HepG2 (cell line): ENCODE data around the gene ZNF394. TPM values are rescaled to one million over a fixed set of nuclear protein-coding genes. Genes with fewer than 3 reads are reported as not detected.

Experiments used
- ATF7-NPFF ChIP-seq: sonication (generic); formaldehyde crosslinking; IDR thresholded peaks from 2 replicates; pipeline ENCODE4 v1.8.1; 2023; ENCODE audit warnings: mild to moderate bottlenecking, low read depth, missing genetic modification reagents, moderate library complexity
- ATRX ChIP-seq: sonication (generic); formaldehyde crosslinking; IDR thresholded peaks from 2 replicates; pipeline ENCODE4 v1.4.0; 2020; ENCODE audit warnings: missing genetic modification reagents, borderline replicate concordance
- DNMT1 ChIP-seq: sonication (generic); formaldehyde crosslinking; IDR thresholded peaks from 2 replicates; pipeline ENCODE4 v1.5.1; 2020; ENCODE audit warnings: mild to moderate bottlenecking, missing genetic modification reagents
- E2F5 ChIP-seq: sonication (generic); formaldehyde crosslinking; conservative IDR thresholded peaks from 2 replicates; pipeline ENCODE4 v1.4.0; 2020; ENCODE audit warnings: missing genetic modification reagents
- EHMT2 ChIP-seq: fragments of 200-600 bp; sonication (generic); IDR thresholded peaks from 2 replicates; pipeline ENCODE4 v1.7.0; 2017; ENCODE audit warnings: antibody characterized with exemption, low read depth, low read length, borderline replicate concordance
- GTF2F1 ChIP-seq: fragments of 150-350 bp; IDR thresholded peaks from 2 replicates; pipeline ENCODE4 v1.6.1; 2014; ENCODE audit warnings: low read length
- HIVEP1 ChIP-seq: sonication (generic); formaldehyde crosslinking; IDR thresholded peaks from 2 replicates; pipeline ENCODE4 v1.4.0; 2020; ENCODE audit warnings: mild to moderate bottlenecking, missing genetic modification reagents
- HNF1A ChIP-seq, 2 experiments: sonication (generic) in 1 of 2; formaldehyde crosslinking in 1 of 2; IDR thresholded peaks; 2 replicates each; pipeline versions ENCODE4 v1.4.0 to v1.6.1; 2016 to 2020; ENCODE audit warnings: borderline replicate concordance in 1 of 2, low read depth in 1 of 2, mild to moderate bottlenecking in 1 of 2, missing genetic modification reagents in 1 of 2
- HOXA7 ChIP-seq: sonication (generic); formaldehyde crosslinking; IDR thresholded peaks from 2 replicates; pipeline ENCODE4 v1.8.1; 2022; ENCODE audit warnings: mild to moderate bottlenecking, missing genetic modification reagents, moderate library complexity
- MED13 ChIP-seq: sonication (generic); formaldehyde crosslinking; IDR thresholded peaks from 2 replicates; pipeline ENCODE4 v1.5.0; 2020; ENCODE audit warnings: missing genetic modification reagents
- MTA3 ChIP-seq: sonication (generic); formaldehyde crosslinking; IDR thresholded peaks from 2 replicates; pipeline ENCODE4 v1.4.0; 2020; ENCODE audit warnings: missing genetic modification reagents
- PCBP1 ChIP-seq: fragments of 200-400 bp; formaldehyde crosslinking; IDR thresholded peaks from 2 replicates; pipeline ENCODE4 v1.6.1; 2017; ENCODE audit warnings: mild to moderate bottlenecking, low read depth, low read length, borderline replicate concordance
- RELA ChIP-seq: sonication (generic); formaldehyde crosslinking; IDR thresholded peaks from 2 replicates; pipeline ENCODE4 v1.4.0; 2020; ENCODE audit warnings: missing genetic modification reagents
- TERF1 ChIP-seq: sonication (generic); formaldehyde crosslinking; IDR thresholded peaks from 2 replicates; pipeline ENCODE4 v1.8.0; 2022; ENCODE audit warnings: mild to moderate bottlenecking, missing genetic modification reagents, moderate library complexity
- THAP11 ChIP-seq: IDR thresholded peaks from 2 replicates; pipeline ENCODE4 v1.6.1; 2016; ENCODE audit warnings: missing biosample characterization, missing genetic modification reagents
- TP53 ChIP-seq: sonication (generic); formaldehyde crosslinking; conservative IDR thresholded peaks from 2 replicates; pipeline ENCODE4 v1.4.0; 2020; ENCODE audit warnings: missing genetic modification reagents
- YEATS4 ChIP-seq: sonication (generic); formaldehyde crosslinking; IDR thresholded peaks from 2 replicates; pipeline ENCODE4 v1.4.0; 2020; ENCODE audit warnings: missing genetic modification reagents, borderline replicate concordance
- ZBTB46 ChIP-seq: sonication (generic); formaldehyde crosslinking; IDR thresholded peaks from 2 replicates; pipeline ENCODE4 v1.4.0; 2020; ENCODE audit warnings: mild to moderate bottlenecking, missing genetic modification reagents, borderline replicate concordance
- ZNF235 ChIP-seq: sonication (generic); formaldehyde crosslinking; IDR thresholded peaks from 2 replicates; pipeline ENCODE4 v1.8.1; 2023; ENCODE audit warnings: mild to moderate bottlenecking, missing genetic modification reagents, borderline replicate concordance
- ZNF501 ChIP-seq: sonication (generic); formaldehyde crosslinking; IDR thresholded peaks from 2 replicates; pipeline ENCODE4 v1.5.1; 2020; ENCODE audit warnings: mild to moderate bottlenecking, moderate library complexity, missing genetic modification reagents
- ZNF678 ChIP-seq: sonication (generic); formaldehyde crosslinking; IDR thresholded peaks from 2 replicates; pipeline ENCODE4 v1.4.0; 2020; ENCODE audit warnings: mild to moderate bottlenecking, missing genetic modification reagents
- polyA plus RNA-seq, 8 experiments: library from polyadenylated mRNA; depleted of rRNA in 3 of 8; stranded (reverse) in 7 of 8; unstranded in 1 of 8; fragments of >200 nt; fragmentation: Illumina TruSeq in 4 of 8; extraction: Trizol in 4 of 8; gene quantifications; 2 replicates each; pipeline versions ENCODE4 v1.2.1 to v1.2.3, GENCODE V29; 2011 to 2016; ENCODE audit warnings: low read depth in 4 of 8, missing spikeins in 1 of 8, mixed read lengths in 1 of 8; ENCODE audit not compliant: insufficient read depth in 1 of 8
- total RNA-seq, 5 experiments: library from RNA; depleted of rRNA; stranded (reverse); fragments of >200 nt; fragmentation: Illumina TruSeq; extraction: Trizol; gene quantifications; 2 replicates each; pipeline ENCODE4 v1.2.3, GENCODE V29; 2016; ENCODE audit warnings: low read depth in 1 of 5

The ZNF394 gene
- total and polyA plus RNA-seq, 2 of the 13 experiments (the other 11 are each of a cell fraction or from before 2014, with no cell fraction given): 7.8 to 19.6 TPM

GRCh38 chr7:99504603-99505323 is 4.7 kb upstream of the ZNF394 start, which contains the start of gene ZKSCAN5 (continued):
- 0 out of 2 replicates have a peak, but pooled peaks have one; percentile 20 for TF ChIP-seq MED13 (CRISPR knock-in tag)
- no peak for TF ChIP-seq ATRX (CRISPR knock-in tag)
- peak; percentile 15; the same call in 1 of the 2 replicates for TF ChIP-seq HNF1A (IDR thresholded peaks at IDR 0.05; ENCODE audit: low read depth)
- TF ChIP-seq HNF1A (CRISPR knock-in tag; IDR thresholded peaks at IDR 0.05; ENCODE audit: borderline replicate concordance): no peak; the same call in 1 of the 2 replicates
- TF ChIP-seq TERF1 (CRISPR knock-in tag): no peak
- no peak for TF ChIP-seq TP53 (CRISPR knock-in tag)
- TF ChIP-seq E2F5 (CRISPR knock-in tag): no peak
- TF ChIP-seq HIVEP1 (CRISPR knock-in tag): 0 out of 2 replicates have a peak, but pooled peaks have one; percentile 3
- TF ChIP-seq GTF2F1: no peak
- TF ChIP-seq PCBP1: peak; percentile 94
- TF ChIP-seq ZNF678 (CRISPR knock-in tag): no peak
- no peak for TF ChIP-seq DNMT1
- no peak for TF ChIP-seq RELA
- TF ChIP-seq ZNF501 (CRISPR knock-in tag): peak; percentile 71
- TF ChIP-seq ATF7-NPFF (CRISPR knock-in tag): 0 out of 2 replicates have a peak, but pooled peaks have one; percentile 50
- TF ChIP-seq ZNF235 (CRISPR knock-in tag): no peak
- TF ChIP-seq HOXA7 (CRISPR knock-in tag): no peak
- TF ChIP-seq YEATS4 (CRISPR knock-in tag): peak; percentile 43
- no peak for TF ChIP-seq EHMT2
- no peak for TF ChIP-seq ZBTB46 (CRISPR knock-in tag)
- no peak for TF ChIP-seq MTA3 (CRISPR knock-in tag)
- peak; percentile 96 for TF ChIP-seq THAP11
